ENCODE results near the gene CLDN6.

CLDN6 gene

GRCh38 chr16:2971985-2972784, 45.8 kb downstream of the CLDN6 start:
- Histone ChIP-seq H3K27ac (no peak overlapping the region), H3K36me3 (replicated peaks) (no peaks in the 10 kb centered on the region), H3K4me3 (ENCODE audit: low read depth, low read length) (no peak overlapping the region), H3K27me3 (replicated peaks) (peaks cover 8% of the 10 kb centered on the region)
- no peak for TF ChIP-seq CTCF (IDR thresholded peaks at IDR 0.05; ENCODE audit: low read depth, low read length, missing control alignments)
- DNase-seq = no peak
- in situ Hi-C loops (cut with HindIII; ENCODE audit: low pct_ligation_motif_present, low sequenced_read_pairs) = no loop called here

DNA sequence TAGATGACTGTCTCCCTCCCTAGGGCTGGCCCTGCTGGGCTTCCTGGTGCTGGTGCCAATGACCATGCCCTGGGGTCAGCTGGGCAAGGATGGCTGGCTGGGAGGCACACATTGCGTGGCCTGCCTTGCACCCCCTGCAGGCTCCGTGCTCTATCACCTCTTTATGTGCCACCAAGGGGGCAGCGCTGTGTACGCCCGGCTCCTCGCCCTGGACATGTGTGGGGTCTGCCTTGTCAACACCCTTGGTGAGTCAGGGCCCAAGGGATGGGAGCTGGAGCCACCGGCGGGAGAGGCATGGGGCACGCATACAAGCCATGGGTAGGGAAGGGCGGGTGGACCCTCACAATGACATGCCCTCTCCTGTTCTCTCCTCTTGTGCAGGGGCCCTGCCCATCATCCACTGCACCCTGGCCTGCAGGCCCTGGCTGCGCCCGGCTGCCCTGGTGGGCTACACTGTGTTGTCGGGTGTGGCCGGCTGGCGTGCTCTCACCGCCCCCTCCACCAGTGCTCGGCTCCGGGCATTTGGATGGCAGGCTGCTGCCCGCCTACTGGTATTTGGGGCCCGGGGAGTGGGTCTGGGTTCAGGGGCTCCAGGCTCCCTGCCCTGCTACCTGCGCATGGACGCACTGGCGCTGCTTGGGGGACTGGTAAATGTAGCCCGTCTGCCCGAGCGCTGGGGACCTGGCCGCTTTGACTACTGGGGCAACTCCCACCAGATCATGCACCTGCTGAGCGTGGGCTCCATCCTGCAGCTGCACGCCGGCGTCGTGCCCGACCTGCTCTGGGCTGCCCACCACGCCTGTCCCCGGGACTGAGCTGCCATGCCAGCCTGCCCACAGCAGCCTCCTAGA, 46.6 kb downstream of the CLDN6 start:
- DNase-seq = no peak
- in situ Hi-C loops (cut with HindIII; ENCODE audit: low pct_ligation_motif_present, low sequenced_read_pairs) = no loop called here
- H3K27me3 ChIP-seq (replicated peaks) = peaks cover 15% of the 10 kb centered on the region
- no peak overlapping the region for H3K4me3 ChIP-seq (ENCODE audit: low read depth, low read length)
- no peak for TF ChIP-seq CTCF (IDR thresholded peaks at IDR 0.05; ENCODE audit: low read depth, low read length, missing control alignments)
- H3K36me3 ChIP-seq (replicated peaks) = no peaks in the 10 kb centered on the region
- no peak overlapping the region for H3K27ac ChIP-seq

GRCh38 chr16:2970563-2970962, 47.4 kb downstream of the CLDN6 start:
- in situ Hi-C loops (cut with HindIII; ENCODE audit: low pct_ligation_motif_present, low sequenced_read_pairs) = no loop called here
- TF ChIP-seq CTCF (IDR thresholded peaks at IDR 0.05; ENCODE audit: low read depth, low read length, missing control alignments) = no peak
- H3K27ac ChIP-seq = no peak overlapping the region
- H3K4me3 ChIP-seq (ENCODE audit: low read depth, low read length) = peak overlapping the region; percentile 51
- no peak for DNase-seq
- H3K36me3 ChIP-seq (replicated peaks) = no peaks in the 10 kb centered on the region
- peaks cover 22% of the 10 kb centered on the region for H3K27me3 ChIP-seq (replicated peaks)

GRCh38 chr16:2969545-2970521, 48.1 kb downstream of the CLDN6 start:
- no peak overlapping the region for H3K27ac ChIP-seq
- in situ Hi-C loops (cut with HindIII; ENCODE audit: low pct_ligation_motif_present, low sequenced_read_pairs) = no loop called here
- peak; percentile 63 for TF ChIP-seq CTCF (IDR thresholded peaks at IDR 0.05; ENCODE audit: low read depth, low read length, missing control alignments)
- DNase-seq = peak; percentile 7
- no peaks in the 10 kb centered on the region for H3K36me3 ChIP-seq (replicated peaks)
- peak overlapping the region; percentile 51 for H3K4me3 ChIP-seq (ENCODE audit: low read depth, low read length)
- peaks cover 26% of the 10 kb centered on the region for H3K27me3 ChIP-seq (replicated peaks)

DNA sequence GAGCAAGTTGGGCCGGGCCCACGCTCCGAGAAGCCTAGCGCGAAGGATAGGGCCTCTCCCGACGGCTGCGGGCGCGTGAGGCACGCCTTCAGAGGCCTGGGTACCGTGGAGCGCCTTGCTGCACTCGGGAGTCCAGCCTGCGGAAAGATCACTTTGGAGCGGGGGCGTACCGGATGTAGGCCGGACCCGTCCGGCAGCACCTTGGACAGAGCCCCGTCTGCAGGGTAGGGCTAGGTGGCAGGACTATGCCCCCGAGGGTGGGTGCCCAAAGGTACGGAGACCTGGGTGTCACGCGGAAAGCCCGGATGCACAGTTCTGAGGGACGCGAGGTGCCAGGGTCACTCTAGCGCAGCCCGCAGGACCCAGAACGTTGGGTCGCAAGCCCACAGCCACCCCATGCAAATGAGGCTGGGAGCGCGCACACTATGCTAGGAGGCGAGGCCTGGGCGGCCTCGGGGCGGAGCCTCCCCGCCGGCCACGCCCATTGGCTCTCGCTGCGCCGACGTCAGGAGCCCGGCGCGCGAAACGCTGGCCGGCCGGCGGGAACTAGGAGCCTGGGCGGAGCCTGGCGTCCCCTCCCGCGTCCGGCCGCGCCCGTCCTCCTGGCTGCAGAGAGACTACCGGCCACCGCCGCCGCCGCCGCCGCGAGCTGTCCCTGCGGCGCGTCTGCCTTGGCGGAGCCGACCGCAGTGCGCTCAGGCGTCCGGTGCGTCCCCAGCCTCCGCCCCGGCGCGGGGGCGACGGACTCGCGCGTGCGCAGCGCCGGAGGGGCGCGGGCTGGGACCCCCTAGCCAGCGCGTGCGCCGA, 49.0 kb downstream of the CLDN6 start, which contains the start of gene PAQR4:
PAQR4 (plus strand) TSS at position 611 of the 807 bp plus-strand sequence. CDS start 327 bp downstream, outside the sequence.
- Histone ChIP-seq H3K4me3 (ENCODE audit: low read depth, low read length) (peak within 1 kb of the TSS; percentile 51), H3K36me3 (replicated peaks) (no peaks in the 10 kb centered on the region), H3K27ac (no peak within 1 kb of the TSS), H3K27me3 (replicated peaks) (peaks cover 35% of the 10 kb centered on the region)
- in situ Hi-C loops (cut with HindIII; ENCODE audit: low pct_ligation_motif_present, low sequenced_read_pairs) = no loop called here
- DNase-seq = peak; percentile 60
- no peak for TF ChIP-seq CTCF (IDR thresholded peaks at IDR 0.05; ENCODE audit: low read depth, low read length, missing control alignments)
